ENCODE results near the gene WIF1.

The WIF1 gene

DNA sequence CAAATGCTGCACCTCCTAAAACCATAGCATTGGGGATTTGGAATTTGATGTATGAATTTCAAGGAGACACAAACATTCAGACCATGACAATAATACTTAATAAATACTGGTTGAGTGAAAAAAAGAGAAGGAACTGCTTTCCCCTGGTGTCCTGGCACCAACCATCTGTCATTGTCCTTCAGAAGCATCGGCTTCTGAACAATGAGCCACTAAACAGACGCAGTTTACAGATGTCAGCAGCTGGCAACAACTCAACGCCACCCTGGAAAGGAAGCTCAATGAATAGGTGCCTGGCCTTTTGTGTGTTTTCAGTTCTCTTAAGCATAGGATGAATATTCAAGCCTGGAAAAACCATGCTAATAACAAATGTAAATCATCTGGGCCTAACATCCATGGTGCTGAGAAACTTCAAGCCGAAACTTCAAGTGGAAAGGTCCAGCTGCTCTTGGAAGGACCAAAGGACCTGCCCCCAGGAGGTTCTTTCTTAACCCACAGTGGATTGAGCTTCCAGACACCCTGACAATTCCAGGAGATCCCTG, 101.3 kb downstream of the WIF1 start:
- no peak for DNase-seq

DNA sequence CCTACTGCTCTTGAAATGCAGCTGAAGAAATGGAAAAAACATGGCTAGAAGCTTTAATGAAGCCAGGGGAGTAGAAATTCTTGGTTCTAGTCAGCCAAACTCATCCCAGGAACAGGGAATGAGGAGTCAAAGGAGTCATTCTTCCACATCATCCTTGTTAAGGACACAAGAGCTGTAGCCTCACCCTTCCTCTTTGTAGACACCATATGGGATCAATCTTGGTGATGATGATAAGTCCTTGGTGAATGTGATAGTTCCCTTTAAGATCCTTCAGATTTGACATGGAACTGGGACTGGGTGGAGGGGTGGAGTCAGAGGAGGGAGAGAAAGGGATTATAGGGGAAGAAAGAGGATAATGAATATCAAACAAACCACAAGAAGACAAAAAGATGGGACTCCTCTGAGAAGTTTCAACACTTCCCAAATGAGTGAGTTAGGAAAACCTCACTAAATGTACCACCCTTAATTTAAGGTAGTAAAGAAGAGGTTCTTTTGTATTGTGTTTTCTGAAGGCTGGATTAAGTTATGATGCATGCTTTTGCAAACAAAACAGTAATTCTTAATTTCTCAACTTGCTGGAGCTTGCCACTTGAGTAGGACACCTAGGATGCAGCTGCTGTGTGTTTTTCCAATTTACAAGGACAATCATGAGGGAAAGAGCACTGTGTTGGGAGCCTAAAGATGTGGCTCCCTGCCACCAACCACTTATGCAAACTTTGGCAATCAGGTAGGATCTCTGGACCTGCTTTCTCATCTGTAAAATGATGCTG, 104.0 kb downstream of the WIF1 start:
- DNase-seq, result no peak

DNA sequence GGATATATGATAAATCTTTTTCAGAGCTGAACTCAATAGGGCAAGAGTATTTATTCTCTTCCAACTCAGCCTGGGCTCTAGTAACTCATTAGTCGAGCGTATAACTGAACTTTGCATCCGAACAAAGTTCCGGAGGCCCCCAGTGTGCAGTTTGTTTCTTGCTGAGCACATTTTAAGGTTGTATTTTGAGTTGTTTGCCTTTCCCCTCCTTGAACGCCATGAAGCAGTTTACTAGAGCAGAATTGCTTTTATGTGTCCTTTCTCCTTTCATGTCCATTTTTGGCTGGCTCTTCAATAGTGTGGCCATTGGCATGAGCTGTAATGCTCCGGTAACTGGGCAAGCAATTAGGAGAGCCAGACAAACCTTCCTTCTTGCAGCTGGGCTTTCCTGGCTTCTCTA, 105.3 kb downstream of the WIF1 start:
- no peak for DNase-seq

DNA sequence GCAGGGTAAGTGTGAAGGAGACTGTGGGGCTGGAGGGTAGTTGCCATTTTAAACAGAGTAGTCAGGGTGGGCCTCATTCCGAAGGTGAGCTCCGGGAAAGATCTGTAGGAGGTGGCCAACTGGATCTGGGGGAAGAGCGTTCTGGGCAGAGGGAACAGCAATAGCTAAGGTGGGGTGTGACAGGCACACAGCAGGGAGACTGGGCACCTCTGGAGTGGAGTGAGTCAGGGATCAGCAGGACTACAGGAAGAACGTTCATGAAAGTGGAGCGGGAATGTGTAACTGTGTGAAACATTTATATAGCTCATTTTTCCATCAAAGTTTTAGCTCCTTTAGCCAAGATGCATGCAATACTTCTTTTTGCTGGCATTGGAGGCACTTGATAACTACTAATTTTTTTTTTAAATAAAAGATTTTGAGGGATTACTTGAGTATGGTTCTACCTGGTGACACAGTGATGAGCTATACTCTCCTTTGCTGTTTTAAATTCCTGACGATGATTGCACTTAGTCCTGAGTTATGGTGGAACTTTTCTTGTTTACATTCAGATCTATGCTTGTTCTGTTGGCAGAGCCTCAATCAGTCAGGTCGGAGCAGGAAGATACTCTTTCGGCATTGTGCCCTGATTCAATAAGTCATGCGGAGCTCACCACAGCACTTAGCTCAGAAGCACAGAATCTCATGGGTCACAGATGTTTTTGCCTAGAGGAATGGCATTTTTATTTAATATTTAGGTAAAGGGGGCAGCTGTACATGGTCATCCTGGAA, 106.4 kb downstream of the WIF1 start:
- DNase-seq, result no peak

DNA sequence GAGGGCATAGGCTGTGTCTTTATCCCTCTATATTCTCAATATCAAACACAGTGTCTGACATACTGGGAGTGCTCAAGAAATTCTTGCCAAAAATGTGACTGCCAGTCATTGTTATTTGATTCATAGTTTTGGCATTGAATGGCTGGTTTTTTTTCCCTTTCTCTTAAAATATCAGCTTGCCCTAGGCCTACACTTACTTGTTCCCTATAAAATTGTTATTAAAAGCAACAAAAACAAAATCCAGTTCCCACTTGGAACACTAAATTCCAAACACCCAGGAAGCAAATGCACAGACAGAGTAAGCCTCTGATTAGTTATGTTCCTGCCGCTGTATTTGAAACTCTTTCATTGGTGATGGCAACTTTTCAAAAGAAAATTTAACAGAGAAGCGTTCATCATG, 110.7 kb downstream of the WIF1 start:
- no peak for DNase-seq

DNA sequence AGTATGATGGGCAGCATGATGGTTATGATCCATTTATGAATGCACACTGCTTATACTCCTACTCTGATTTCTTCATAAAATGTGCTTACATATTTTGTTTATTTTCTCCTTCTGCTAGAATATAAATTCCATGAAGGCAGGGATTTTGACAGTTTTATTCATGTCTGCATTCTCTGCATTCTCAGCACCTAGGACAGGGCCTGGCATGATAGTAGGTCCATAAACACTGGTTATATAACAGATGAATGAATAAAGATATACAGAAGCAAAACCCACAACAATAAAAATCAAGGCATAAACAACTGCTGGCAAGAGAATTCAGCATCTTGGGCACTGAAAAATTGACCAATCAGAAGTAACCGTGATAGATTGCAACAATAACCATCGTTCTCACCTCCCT, 115.4 kb downstream of the WIF1 start:
- no peak for DNase-seq

DNA sequence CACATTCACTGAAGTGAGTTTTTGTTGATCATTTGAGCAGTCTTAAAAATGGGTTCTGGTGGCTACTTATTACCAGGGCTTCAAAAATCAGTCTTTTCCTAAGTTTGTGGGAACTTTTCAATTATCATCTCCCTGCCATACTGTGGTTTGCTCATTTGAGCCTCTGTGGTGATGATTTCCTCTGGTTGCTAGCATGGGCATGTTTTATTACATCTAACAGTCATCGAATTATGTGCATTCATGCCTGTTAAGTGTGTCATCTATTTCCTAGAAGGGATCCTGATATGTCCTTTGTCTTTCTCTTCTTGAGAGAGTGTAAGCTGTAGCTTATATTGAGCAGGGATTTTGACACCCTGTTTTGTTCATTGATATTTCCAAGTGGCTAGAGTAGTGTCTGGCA, 116.8 kb downstream of the WIF1 start:
- DNase-seq, result no peak
